Cerebellar nuclear complex (tissue), 1 donor: Measurements from ENCODE around the gene PXDN.

ENCODE experiments used
- DNase-seq, 2 experiments: peaks; one replicate each; lab custom pipeline; 2025; lab: John Stamatoyannopoulos, UW

PXDN gene

GRCh38 chr2:1613731-1614354 lies 130.5 kb downstream of the PXDN start:
- no peak for DNase-seq

DNA sequence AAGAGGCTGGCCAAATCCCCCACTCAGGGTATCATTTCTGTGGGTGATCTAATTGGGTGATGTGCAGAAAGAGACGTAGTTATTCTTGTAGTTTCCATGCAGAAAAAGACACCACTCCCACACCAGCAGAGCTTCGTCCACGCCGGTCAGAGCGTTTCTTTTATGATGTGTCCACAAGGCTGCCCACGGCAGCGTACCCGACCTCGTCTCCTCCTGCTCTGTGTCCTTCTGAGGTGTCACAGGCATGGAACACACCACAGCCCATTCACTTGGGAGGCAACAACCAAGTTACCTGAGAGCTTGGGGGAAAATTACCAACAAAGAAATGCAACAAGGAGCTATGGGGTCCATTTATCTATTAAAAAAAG lies 131.3 kb downstream of the PXDN start:
- no peak for DNase-seq

GRCh38 chr2:1612391-1613077 lies 131.8 kb downstream of the PXDN start:
- DNase-seq = no peak

DNA sequence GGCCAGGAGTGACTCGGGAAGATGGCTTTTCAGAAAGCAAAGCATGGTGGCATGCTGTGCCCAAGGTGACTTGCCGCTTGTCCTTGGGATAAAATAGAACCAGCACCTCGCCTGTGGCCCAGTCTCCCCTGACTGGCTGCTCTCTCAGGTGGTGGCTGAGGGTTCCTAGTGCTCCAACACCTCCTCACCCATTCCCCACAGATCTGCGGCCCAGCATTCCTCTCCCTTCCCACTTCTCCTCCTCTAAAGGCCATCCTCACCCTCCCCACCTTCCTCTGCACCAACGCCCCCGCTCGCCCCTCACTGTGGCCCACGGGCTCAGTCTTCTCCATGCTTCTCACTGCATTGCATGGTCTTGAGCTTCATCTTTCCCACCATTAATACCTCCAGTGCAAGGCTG lies 132.4 kb downstream of the PXDN start:
- no peak for DNase-seq

DNA sequence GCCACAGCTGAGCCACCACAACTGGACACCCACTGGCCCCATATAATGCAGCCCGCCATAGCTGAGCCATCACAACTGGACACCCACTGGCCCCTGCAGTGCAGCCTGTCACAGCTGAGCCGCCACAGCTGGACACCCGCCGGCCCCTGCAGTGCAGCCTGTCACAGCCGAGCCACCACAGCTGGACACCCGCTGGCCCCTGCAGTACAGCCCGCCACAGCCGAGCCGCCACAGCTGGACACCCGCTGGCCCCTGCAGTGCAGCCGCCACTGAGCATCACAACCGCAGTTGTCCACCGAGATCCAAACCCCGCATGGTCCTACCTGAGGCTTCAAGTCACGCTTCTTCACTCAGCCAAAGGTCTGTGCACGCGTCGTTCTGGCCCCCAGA lies 134.2 kb downstream of the PXDN start:
- DNase-seq = no peak

DNA sequence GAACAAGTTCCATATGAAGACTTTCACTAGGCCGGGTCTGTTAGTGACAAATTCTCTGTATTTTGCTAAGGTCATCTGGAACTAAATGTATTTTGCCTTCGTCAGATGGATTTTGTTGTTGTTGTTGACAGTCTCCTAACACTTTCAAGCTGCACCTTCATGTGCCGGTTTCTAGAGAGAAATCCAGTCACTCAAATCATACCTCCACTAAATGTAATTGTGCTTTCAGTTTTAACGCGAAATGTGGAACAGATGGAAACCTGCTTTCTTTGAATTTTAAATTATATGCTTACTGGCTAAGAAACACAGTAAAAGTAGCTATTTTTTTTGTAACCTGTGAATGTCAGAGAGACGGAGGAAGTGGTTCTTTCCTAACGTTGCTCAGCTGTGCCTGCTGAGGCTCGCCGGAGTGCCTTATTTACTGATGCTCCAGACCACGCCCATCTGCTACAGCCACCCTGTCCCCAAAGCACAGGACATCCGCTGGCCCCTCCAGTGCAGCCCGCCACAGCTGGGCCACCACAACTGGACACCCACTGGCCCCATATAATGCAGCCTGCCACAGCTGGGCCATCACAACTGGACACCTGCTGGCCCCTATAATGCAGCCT lies 134.7 kb downstream of the PXDN start:
- DNase-seq = no peak

- no peak for DNase-seq
These were observed 135.3 kb downstream of the PXDN start for GRCh38 chr2:1609040-1609439.

GRCh38 chr2:1607971-1608688 lies 136.2 kb downstream of the PXDN start:
- no peak for DNase-seq

GRCh38 chr2:1607236-1607920 lies 136.9 kb downstream of the PXDN start:
- no peak for DNase-seq

DNA sequence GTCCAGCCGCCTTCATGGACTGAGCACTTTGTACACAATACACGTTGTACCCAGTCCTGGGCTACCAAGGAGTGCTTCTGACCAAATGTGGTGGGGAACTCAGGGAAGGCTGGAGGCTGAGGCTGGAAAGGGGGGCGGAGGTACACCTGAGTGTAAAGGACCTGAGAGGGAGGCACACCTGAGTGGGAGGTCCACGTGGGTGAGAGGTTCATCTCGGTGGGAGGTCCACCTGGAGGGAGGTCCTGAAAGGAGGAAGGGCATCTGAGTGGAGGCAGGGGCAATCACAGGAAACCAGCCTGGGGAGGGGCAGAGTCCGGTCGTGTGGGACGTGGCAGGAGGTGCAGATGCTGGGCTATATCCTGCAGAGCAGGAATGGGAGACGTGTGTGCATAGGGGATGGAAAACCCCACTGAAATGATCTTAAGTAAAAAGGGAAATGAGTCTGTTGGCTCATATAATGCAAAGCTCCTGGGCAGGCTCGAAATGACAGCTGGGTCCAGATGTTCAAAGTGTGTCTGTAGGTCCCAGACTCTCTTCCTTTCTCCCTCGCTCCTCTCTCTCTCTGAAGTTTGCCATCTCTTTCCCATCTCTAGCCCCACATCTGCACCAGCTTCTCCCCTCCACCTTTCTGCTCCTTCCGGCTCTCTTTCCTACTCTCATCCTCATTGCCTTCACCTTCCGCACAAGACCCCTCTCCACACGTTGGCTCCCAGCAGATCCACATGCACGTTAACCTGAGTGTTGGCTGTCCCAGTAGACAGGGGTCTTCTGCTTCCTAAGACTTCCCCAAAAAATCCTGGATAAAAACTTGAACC lies 137.7 kb downstream of the PXDN start:
- DNase-seq = no peak

- no peak for DNase-seq
These were observed 138.3 kb downstream of the PXDN start for GRCh38 chr2:1606046-1606400.

- no peak for DNase-seq
These were observed 138.9 kb downstream of the PXDN start for GRCh38 chr2:1605102-1606045.

DNA sequence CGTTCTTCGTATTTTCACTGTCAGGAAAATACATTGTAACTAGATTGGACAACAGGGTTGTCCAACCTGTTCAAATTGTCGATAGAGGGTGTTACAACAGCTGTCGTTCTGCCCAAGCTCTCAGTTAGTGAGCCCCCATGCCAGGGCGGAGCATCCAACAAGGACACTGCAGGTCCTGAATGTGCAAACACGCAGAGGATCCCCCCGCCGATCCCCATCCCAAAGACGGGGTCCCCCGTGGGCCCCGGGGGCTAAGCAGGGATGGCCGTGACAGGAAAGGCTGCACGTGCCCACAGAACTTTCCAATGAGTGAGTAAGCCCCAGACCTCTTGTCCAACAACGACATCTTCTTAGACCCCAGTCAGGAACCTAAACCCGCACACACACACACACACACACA lies 140.8 kb downstream of the PXDN start:
- no peak for DNase-seq

DNA sequence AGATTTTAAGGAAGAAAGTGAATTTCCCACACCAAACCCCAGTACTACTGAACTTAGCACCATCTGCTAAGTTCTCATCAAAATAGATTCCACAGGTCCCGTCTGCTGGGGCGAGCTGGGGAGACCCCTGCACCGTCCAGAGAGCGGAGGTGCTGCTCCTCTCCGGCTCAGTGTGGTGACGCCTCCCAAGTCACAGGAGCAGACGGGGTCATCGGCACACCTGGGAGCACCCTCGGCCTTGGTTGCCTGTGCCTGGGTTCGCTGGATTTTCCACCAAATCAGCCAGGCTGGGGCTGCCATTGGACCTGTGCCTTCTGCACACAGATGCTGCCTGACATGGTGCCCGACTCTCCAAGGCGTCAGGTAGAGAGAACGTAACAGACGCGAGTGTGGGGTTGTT lies 141.3 kb downstream of the PXDN start:
- DNase-seq = no peak

DNA sequence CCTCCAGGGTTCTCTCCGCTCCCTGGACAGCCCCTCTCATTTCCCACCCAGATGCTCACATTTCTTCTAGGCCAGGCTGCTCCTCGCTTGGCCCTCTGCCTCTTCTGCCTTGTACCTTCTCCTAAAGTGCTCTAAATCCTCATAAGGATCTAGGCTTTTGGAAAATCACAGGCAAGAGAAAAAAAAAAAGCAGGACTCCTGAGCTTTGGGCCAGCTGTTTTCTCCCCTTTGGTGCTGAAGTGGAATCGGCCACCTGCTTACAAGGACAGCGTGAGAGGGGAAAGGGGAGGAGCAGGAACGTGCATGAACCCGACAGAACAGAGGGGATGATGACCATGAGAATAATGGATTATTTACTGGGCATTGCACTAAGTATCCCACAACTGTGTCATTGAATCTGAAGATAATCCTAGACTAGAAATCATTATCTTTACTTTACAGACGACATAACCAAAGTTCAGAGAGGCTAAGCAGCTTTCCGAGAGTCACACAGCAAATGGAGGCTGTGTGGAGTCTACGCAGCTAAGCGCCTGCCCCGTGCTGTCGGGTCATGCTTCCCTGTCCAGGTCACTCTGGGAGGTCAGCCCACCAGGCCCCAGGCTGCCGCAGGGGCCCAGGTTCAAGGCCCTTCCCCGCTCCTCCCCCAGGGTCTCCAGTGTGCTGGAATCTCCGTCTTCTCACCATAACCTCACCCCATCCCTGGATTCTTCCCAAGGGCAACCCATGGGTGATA lies 141.9 kb downstream of the PXDN start:
- DNase-seq = no peak

- no peak for DNase-seq
These were observed 142.6 kb downstream of the PXDN start for GRCh38 chr2:1601471-1602277.

DNA sequence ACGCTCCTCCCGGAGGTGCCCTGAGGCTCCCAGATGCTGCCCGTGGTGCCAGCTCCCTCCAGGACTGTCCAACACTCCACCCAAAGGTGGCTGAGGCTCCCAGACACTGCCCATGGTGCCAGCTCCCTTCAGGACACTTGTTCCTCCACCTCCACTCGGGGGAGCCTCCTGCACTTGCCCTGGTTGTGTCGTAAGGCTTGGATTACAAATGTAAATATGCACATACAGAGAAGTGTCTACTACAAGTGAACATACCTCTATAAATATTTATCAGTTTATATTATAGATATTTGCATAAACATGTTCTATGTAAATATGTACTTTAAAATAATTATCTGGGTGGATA lies 143.3 kb downstream of the PXDN start:
- DNase-seq = no peak

GRCh38 chr2:1600191-1601066 lies 143.9 kb downstream of the PXDN start:
- DNase-seq = no peak
